ENCODE measurements around the gene SLC25A45. TPM values are rescaled to one million over a fixed set of nuclear protein-coding genes. Genes with fewer than 3 reads are reported as not detected.

SLC25A45 gene
- total and polyA plus RNA-seq, 8 donors, result 8.4 to 17.0 (median 11.8) TPM

DNA sequence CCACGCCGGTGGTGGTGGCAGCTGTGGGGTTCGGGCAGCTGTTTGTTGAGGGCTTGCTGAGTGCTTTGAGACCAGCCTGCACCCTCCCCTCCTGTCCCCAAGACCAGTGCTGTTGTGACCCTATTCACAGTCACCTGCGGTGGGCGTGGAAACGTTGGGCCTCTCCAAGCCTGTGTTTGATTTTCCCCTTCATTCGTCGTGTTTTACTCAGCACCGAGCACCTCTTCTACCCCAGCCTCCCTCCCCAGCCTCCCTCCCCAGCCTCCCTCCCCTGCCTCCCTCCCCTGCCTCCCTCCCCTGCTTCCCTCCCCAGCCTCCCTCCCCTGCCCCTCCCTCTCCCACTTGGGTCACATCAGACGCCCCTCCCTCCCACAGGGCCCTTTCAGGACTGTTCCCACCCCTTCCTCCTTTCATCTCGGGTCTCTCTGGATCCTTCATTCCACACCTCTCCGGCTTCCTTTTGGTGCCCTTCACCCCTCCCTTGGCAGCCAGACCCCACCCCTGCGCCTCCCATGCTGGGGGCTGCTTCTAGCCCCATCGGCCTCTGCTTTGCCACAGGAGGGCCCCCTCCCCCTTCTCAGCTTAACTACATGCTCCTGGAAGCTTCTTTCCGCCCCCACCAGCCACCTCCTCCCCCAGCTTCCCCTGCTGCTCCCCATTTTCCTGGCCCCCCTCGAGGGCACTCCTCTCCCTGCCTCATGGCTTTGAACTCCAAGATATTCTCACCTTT, 18.8 kb upstream of the SLC25A45 start:
- H3K4me1 ChIP-seq, result peaks cover 4 to 17% of the 10 kb centered on the region in 2 donors
- no peak for TF ChIP-seq CTCF (IDR thresholded peaks at IDR 0.05)
- ATAC-seq (no peak), DNase-seq (no peak)
- H3K9me3 ChIP-seq, result no peaks in the 10 kb centered on the region
- intact Hi-C loops (cut with DNase I), result no loop called here
- no peak overlapping the region for H3K4me3 ChIP-seq
- peaks cover 0 to 95% of the 10 kb centered on the region in 2 donors for H3K36me3 ChIP-seq
- H3K27ac ChIP-seq, result no peak overlapping the region
- no peaks in the 10 kb centered on the region for H3K27me3 ChIP-seq

GRCh38 chr11:65400307-65401072, 18.0 kb upstream of the SLC25A45 start:
- Histone ChIP-seq H3K27ac (no peak overlapping the region), H3K9me3 (no peaks in the 10 kb centered on the region), H3K27me3 (no peaks in the 10 kb centered on the region), H3K4me3 (no peak overlapping the region), H3K4me1 (peaks cover 4 to 17% of the 10 kb centered on the region in 2 donors), H3K36me3 (peaks cover 0 to 95% of the 10 kb centered on the region in 2 donors)
- TF ChIP-seq CTCF (IDR thresholded peaks at IDR 0.05), result no peak
- intact Hi-C loops (cut with DNase I), result no loop called here
- no peak for ATAC-seq
- DNase-seq, result peak in 1 of 4 donors; percentile 61

- H3K4me3 ChIP-seq, result no peak overlapping the region
- H3K27me3 ChIP-seq, result no peaks in the 10 kb centered on the region
- peaks cover 0 to 95% of the 10 kb centered on the region in 2 donors for H3K36me3 ChIP-seq
- no peak for TF ChIP-seq CTCF (IDR thresholded peaks at IDR 0.05)
- ATAC-seq, result no peak
- DNase-seq, result peak in 1 of 4 donors; percentile 54
- peaks cover 4 to 17% of the 10 kb centered on the region in 2 donors for H3K4me1 ChIP-seq
- intact Hi-C loops (cut with DNase I), result no loop called here
- no peak overlapping the region for H3K27ac ChIP-seq
- no peaks in the 10 kb centered on the region for H3K9me3 ChIP-seq
Measured at GRCh38 chr11:65399845-65400244, 17.4 kb upstream of the SLC25A45 start.

- intact Hi-C loops (cut with DNase I), result no loop called here
- Histone ChIP-seq H3K27ac (no peak overlapping the region), H3K4me1 (peaks cover 4 to 16% of the 10 kb centered on the region in 2 donors), H3K36me3 (peaks cover 0 to 95% of the 10 kb centered on the region in 2 donors), H3K4me3 (no peak overlapping the region), H3K27me3 (no peaks in the 10 kb centered on the region), H3K9me3 (no peaks in the 10 kb centered on the region)
- DNase-seq, result peak in 1 of 4 donors; percentile 60
- TF ChIP-seq CTCF (IDR thresholded peaks at IDR 0.05), result no peak
- no peak for ATAC-seq
Measured at GRCh38 chr11:65399249-65399648, 16.8 kb upstream of the SLC25A45 start.

DNA sequence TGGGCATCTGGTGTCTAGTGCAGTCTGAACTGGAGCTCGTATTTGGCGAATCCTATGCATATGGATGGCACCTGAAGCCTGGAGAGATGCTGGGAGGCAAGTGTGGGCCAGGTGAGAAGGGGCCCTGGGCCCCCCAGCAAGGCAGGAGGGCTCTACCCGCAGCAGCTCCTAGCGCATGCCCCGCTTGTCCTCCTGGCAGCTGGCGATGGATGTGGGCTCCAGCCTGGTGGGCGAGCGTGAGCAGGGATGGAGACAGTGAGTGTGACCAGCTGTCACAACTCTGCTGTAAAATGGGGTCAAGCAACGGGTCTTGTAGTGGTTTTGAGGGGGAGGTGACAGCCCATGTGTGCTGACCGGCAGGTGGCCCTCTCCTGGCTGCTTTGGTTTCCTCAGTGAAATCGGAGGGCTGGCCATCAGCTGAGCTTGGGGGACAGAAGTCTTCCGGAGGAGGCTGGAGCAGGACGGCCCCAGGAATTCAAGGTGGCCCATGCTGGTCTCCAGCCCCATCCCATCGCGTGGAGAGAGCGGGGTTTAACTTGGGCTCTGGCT, 16.0 kb upstream of the SLC25A45 start:
- Histone ChIP-seq H3K9me3 (no peaks in the 10 kb centered on the region), H3K4me3 (no peak overlapping the region), H3K27me3 (no peaks in the 10 kb centered on the region), H3K4me1 (peaks cover 0 to 8% of the 10 kb centered on the region in 2 donors), H3K36me3 (peaks cover 0 to 95% of the 10 kb centered on the region in 2 donors), H3K27ac (no peak overlapping the region)
- intact Hi-C loops (cut with DNase I), result no loop called here
- no peak for TF ChIP-seq CTCF (IDR thresholded peaks at IDR 0.05)
- DNase-seq (no peak), ATAC-seq (no peak)

Data from left lung (tissue), 10 donors.